ENCODE data around the gene ZNF532.

Gene ZNF532

GRCh38 chr18:58870130-58870529 lies 5.5 kb downstream of the ZNF532 start:
- peak; percentile 26; the same call in 2 of the 3 replicates for ATAC-seq
- TF ChIP-seq POU6F1 (CRISPR knock-in tag; IDR thresholded peaks at IDR 0.05; ENCODE audit: borderline replicate concordance, low read depth) (no peak), TOX (CRISPR knock-in tag; IDR thresholded peaks at IDR 0.05; ENCODE audit: borderline replicate concordance) (no peak), PATZ1 (CRISPR knock-in tag; IDR thresholded peaks at IDR 0.05; ENCODE audit: borderline replicate concordance) (no peak), ISL1 (CRISPR knock-in tag; IDR thresholded peaks at IDR 0.05) (no peak), CSRNP3 (CRISPR knock-in tag; IDR thresholded peaks at IDR 0.05) (no peak), TSHZ2 (CRISPR knock-in tag; IDR thresholded peaks at IDR 0.05) (no peak), ZNF8 (CRISPR knock-in tag; IDR thresholded peaks at IDR 0.05) (no peak), ARNTL (CRISPR knock-in tag; IDR thresholded peaks at IDR 0.05; ENCODE audit: borderline replicate concordance, low read depth) (no peak), ZFP3 (CRISPR knock-in tag; IDR thresholded peaks at IDR 0.05) (no peak), CSDC2 (CRISPR knock-in tag; IDR thresholded peaks at IDR 0.05) (no peak), SNAI2 (CRISPR knock-in tag; IDR thresholded peaks at IDR 0.05) (no peak), PPARA (CRISPR knock-in tag; IDR thresholded peaks at IDR 0.05; ENCODE audit: borderline replicate concordance) (no peak), ZNF565 (CRISPR knock-in tag; conservative IDR thresholded peaks at IDR 0.05; ENCODE audit: low read depth) (no peak), TCF4 (CRISPR knock-in tag; IDR thresholded peaks at IDR 0.05; ENCODE audit: borderline replicate concordance) (no peak), GLIS3 (CRISPR knock-in tag; IDR thresholded peaks at IDR 0.05) (no peak), ZNF70 (CRISPR knock-in tag; IDR thresholded peaks at IDR 0.05) (no peak), OSR1 (CRISPR knock-in tag; IDR thresholded peaks at IDR 0.05) (no peak), RARB (CRISPR knock-in tag; IDR thresholded peaks at IDR 0.05) (no peak), BACH2 (CRISPR knock-in tag; IDR thresholded peaks at IDR 0.05; ENCODE audit: borderline replicate concordance) (no peak), ZFP30 (CRISPR knock-in tag; IDR thresholded peaks at IDR 0.05) (no peak)

GRCh38 chr18:58870621-58871020 lies 5.9 kb downstream of the ZNF532 start:
- no peak for ATAC-seq
- TF ChIP-seq PATZ1 (CRISPR knock-in tag; IDR thresholded peaks at IDR 0.05; ENCODE audit: borderline replicate concordance), result no peak
- TF ChIP-seq PPARA (CRISPR knock-in tag; IDR thresholded peaks at IDR 0.05; ENCODE audit: borderline replicate concordance), result no peak
- TF ChIP-seq ISL1 (CRISPR knock-in tag; IDR thresholded peaks at IDR 0.05), result no peak
- no peak for TF ChIP-seq ZC3H10 (CRISPR knock-in tag; IDR thresholded peaks at IDR 0.05)
- TF ChIP-seq TCF4 (CRISPR knock-in tag; IDR thresholded peaks at IDR 0.05; ENCODE audit: borderline replicate concordance), result no peak
- no peak for TF ChIP-seq BACH2 (CRISPR knock-in tag; IDR thresholded peaks at IDR 0.05; ENCODE audit: borderline replicate concordance)
- TF ChIP-seq RARB (CRISPR knock-in tag; IDR thresholded peaks at IDR 0.05), result no peak
- no peak for TF ChIP-seq TSHZ2 (CRISPR knock-in tag; IDR thresholded peaks at IDR 0.05)
- no peak for TF ChIP-seq ESRRG (CRISPR knock-in tag; IDR thresholded peaks at IDR 0.05)
- no peak for TF ChIP-seq GLIS3 (CRISPR knock-in tag; IDR thresholded peaks at IDR 0.05)
- no peak for TF ChIP-seq CSDC2 (CRISPR knock-in tag; IDR thresholded peaks at IDR 0.05)
- no peak for TF ChIP-seq TOX (CRISPR knock-in tag; IDR thresholded peaks at IDR 0.05; ENCODE audit: borderline replicate concordance)
- no peak for TF ChIP-seq ZNF70 (CRISPR knock-in tag; IDR thresholded peaks at IDR 0.05)
- no peak for TF ChIP-seq OSR1 (CRISPR knock-in tag; IDR thresholded peaks at IDR 0.05)
- TF ChIP-seq SNAI2 (CRISPR knock-in tag; IDR thresholded peaks at IDR 0.05), result no peak
- no peak for TF ChIP-seq ZNF565 (CRISPR knock-in tag; conservative IDR thresholded peaks at IDR 0.05; ENCODE audit: low read depth)
- TF ChIP-seq ZFP30 (CRISPR knock-in tag; IDR thresholded peaks at IDR 0.05), result no peak
- no peak for TF ChIP-seq ZFP3 (CRISPR knock-in tag; IDR thresholded peaks at IDR 0.05)
- no peak for TF ChIP-seq ARNTL (CRISPR knock-in tag; IDR thresholded peaks at IDR 0.05; ENCODE audit: borderline replicate concordance, low read depth)
- TF ChIP-seq CREB5 (CRISPR knock-in tag; IDR thresholded peaks at IDR 0.05; ENCODE audit: low read depth), result no peak

All from SK-N-SH treated with all-trans-retinoic acid at 6 μM for 48 hours (cell line).